Measurements from ENCODE around the gene LAMA4.
"Not testable (repeated sequence)": the region's sequence is repeated elsewhere in the genome, so short reads cannot be mapped to it uniquely, and the experiment has no call there.

LAMA4 gene

GRCh38 chr6:112205427-112206109 lies 48.8 kb downstream of the LAMA4 start:
- FAIRE-seq (peak; percentile 61), DNase-seq (ENCODE audit: insufficient read length, low spot score) (no peak)
- TF ChIP-seq POLR2A (IDR thresholded peaks at IDR 0.05; ENCODE audit: low read depth, low read length): no peak

GRCh38 chr6:112204350-112204706 lies 50.0 kb downstream of the LAMA4 start:
- DNase-seq (ENCODE audit: insufficient read length, low spot score) (no peak), FAIRE-seq (no peak)
- TF ChIP-seq POLR2A (IDR thresholded peaks at IDR 0.05; ENCODE audit: low read depth, low read length): no peak

GRCh38 chr6:112203577-112204349 lies 50.6 kb downstream of the LAMA4 start:
- FAIRE-seq (peak; percentile 87), DNase-seq (ENCODE audit: insufficient read length, low spot score) (no peak)
- no peak for TF ChIP-seq POLR2A (IDR thresholded peaks at IDR 0.05; ENCODE audit: low read depth, low read length)

DNA sequence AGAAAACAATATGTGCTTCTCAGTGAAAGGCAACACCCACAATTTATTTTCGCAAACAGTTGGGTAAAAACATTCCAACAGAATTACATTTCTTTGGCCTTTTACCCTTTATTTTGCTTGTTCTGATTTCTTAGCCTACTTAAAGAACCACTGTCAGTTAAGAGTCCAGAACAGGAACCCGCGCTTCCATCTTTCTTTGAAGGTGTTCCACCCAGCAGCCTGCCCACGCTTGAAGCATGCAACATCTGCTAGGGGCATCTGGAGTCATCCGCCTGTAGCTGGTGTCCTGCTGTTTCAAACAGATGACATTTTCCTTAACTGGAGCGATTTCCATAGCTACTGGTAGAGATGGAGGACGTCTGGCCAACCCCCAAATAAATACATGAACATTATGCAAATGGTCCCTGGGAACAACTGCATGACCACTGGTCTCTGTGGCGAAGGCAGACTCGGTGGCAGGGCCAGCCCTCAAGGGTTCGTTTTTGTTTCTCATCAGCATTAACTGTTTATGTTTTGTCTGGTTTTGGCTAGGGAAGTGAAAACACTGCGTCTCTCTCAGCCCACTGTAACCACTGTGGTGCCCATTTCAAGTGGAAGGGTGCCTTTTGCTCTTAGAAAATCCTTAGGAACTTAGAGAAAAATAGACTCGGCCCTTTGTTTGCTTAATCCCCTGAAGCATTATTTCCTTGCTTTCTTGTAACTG lies 51.6 kb downstream of the LAMA4 start:
- FAIRE-seq: no peak
- DNase-seq (ENCODE audit: insufficient read length, low spot score): no peak

DNA sequence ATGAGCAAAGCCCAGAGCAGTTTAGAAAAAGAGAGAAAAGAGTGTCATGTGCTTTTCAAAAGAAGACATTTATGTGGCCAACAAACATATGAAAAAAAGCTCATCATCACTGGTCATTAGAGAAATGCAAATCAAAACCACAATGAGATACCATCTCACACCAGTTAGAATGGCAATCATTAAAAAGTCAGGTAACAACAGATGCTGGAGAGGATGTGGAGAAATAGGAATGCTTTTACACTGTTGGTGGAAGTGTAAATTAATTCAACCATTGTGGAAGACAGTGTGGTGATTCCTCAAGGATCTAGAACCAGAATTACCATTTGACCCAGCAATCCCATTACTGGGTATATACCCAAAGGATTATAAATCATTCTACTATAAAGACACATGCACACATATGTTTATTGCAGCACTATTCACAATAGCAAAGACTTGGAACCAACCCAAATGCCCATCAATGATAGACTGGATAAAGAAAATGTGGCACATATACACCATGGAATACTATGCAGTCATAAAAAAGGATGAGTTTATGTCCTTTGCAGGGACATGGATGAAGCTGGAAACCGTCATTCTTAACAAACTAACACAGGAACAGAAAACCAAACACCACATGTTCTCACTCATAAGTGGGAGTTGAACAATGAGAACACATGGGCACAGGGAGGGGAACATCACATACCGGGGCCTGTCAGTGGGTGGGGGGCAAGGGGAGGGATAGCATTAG lies 54.0 kb downstream of the LAMA4 start:
- not testable (repeated sequence) for FAIRE-seq; DNase-seq (ENCODE audit: insufficient read length, low spot score)

More for the DNA sequence above, 51.6 kb downstream of the LAMA4 start:
- no peak for TF ChIP-seq POLR2A (IDR thresholded peaks at IDR 0.05; ENCODE audit: low read depth, low read length)

- no peak for DNase-seq (ENCODE audit: insufficient read length, low spot score)
- no peak for FAIRE-seq
- TF ChIP-seq POLR2A (IDR thresholded peaks at IDR 0.05; ENCODE audit: low read depth, low read length): no peak
Measured at GRCh38 chr6:112199001-112199403, 55.4 kb downstream of the LAMA4 start.

- DNase-seq (ENCODE audit: insufficient read length, low spot score) (no peak), FAIRE-seq (no peak)
- TF ChIP-seq POLR2A (IDR thresholded peaks at IDR 0.05; ENCODE audit: low read depth, low read length): no peak
Measured at GRCh38 chr6:112198582-112198981, 55.8 kb downstream of the LAMA4 start.

- no peak for DNase-seq (ENCODE audit: insufficient read length, low spot score)
- no peak for TF ChIP-seq POLR2A (IDR thresholded peaks at IDR 0.05; ENCODE audit: low read depth, low read length)
- no peak for FAIRE-seq
Measured at GRCh38 chr6:112197636-112198035, 56.7 kb downstream of the LAMA4 start.

DNA sequence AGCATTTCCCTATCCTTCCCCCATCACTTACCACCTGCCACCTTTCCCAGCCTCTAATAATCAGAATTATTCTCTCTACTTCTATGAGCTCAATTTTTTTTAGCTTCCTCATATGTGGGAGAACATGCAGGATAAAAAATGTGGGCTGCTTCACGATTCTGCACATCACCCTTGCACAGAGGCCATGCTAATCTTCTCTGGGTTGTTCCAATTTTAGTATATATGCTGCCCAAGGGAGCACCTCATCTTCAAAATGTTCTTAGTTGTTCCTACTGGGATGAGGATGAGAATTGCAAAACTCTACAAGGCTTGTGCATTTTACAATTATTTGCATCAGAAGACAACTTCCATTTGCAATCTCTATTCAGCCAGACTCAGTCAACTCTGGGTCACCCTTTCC lies 58.1 kb downstream of the LAMA4 start:
- DNase-seq (ENCODE audit: insufficient read length, low spot score): no peak
- FAIRE-seq: no peak
- no peak for TF ChIP-seq POLR2A (IDR thresholded peaks at IDR 0.05; ENCODE audit: low read depth, low read length)

GRCh38 chr6:112195166-112195565 lies 59.2 kb downstream of the LAMA4 start:
- no peak for TF ChIP-seq POLR2A (IDR thresholded peaks at IDR 0.05; ENCODE audit: low read depth, low read length)
- FAIRE-seq (no peak), DNase-seq (ENCODE audit: insufficient read length, low spot score) (no peak)

- FAIRE-seq (no peak), DNase-seq (ENCODE audit: insufficient read length, low spot score) (no peak)
- TF ChIP-seq POLR2A (IDR thresholded peaks at IDR 0.05; ENCODE audit: low read depth, low read length): no peak
Measured at GRCh38 chr6:112194511-112194910, 59.9 kb downstream of the LAMA4 start.

GRCh38 chr6:112193535-112194051 lies 60.8 kb downstream of the LAMA4 start:
- DNase-seq (ENCODE audit: insufficient read length, low spot score) (no peak), FAIRE-seq (no peak)
- TF ChIP-seq POLR2A (IDR thresholded peaks at IDR 0.05; ENCODE audit: low read depth, low read length): no peak

DNA sequence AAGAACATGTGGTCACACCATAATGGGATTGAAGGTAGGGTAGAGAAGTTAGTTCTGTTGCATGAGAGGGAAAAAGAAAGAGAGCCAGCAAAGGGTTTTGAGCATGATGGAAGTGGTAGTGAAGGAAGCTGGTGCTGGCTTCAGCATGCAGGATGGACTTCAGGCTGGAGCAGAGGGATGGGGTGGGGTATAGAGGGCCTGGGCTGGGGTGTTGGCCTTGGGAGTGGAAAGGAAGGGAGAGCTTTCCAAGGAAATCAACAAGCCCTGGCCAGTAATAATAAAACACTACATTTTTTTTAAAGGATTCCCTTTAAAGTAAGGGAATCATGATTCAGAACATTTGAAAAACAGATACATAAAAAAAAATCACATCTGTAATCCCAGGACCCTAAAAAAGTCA lies 61.2 kb downstream of the LAMA4 start:
- no peak for DNase-seq (ENCODE audit: insufficient read length, low spot score)
- TF ChIP-seq POLR2A (IDR thresholded peaks at IDR 0.05; ENCODE audit: low read depth, low read length): no peak
- no peak for FAIRE-seq

Data from H54 (cell line).